GM23338 (cell line): ENCODE measurements around the gene SPOPL. TPM values are rescaled to one million over a fixed set of nuclear protein-coding genes. Genes with fewer than 3 reads are reported as not detected.

Experiments used
- ATAC-seq: fragments of 200-7000 bp; cut with Tn5 transposase; 3 replicates; pipeline ENCODE4 v1.9.1; 2020
- DNase-seq: peaks from one replicate; pipeline ENCODE4 v3.0.0-alpha.2; 2015; ENCODE audit warnings: low spot score
- H2AFZ ChIP-seq: fragments of 200-600 bp; sonication (generic); 2 replicates; pipeline ENCODE4 v1.8.0; 2016; ENCODE audit warnings: antibody characterized with exemption, mild to moderate bottlenecking, moderate library complexity
- H3F3A ChIP-seq: fragments of 200-600 bp; sonication (generic); replicated peaks from 2 replicates; pipeline ENCODE4 v1.8.0; 2017; ENCODE audit warnings: antibody characterized with exemption, mixed run types, low read depth
- H3K27ac ChIP-seq: fragments of 200-600 bp; sonication (generic); 2 replicates; pipeline ENCODE4 v1.6.1; 2016; ENCODE audit warnings: low read depth
- H3K27me3 ChIP-seq: fragments of 200-600 bp; sonication (generic); 2 replicates; pipeline ENCODE4 v1.8.0; 2016; ENCODE audit warnings: mild to moderate bottlenecking, mixed run types, moderate library complexity; ENCODE audit not compliant: insufficient read depth
- H3K36me3 ChIP-seq: fragments of 200-600 bp; sonication (generic); 2 replicates; pipeline ENCODE4 v1.8.0; 2016; ENCODE audit warnings: mild to moderate bottlenecking; ENCODE audit not compliant: insufficient read depth
- H3K4me1 ChIP-seq: fragments of 200-600 bp; sonication (generic); 2 replicates; pipeline ENCODE4 v1.8.0; 2016; ENCODE audit warnings: mild to moderate bottlenecking, moderate library complexity; ENCODE audit not compliant: insufficient read depth
- H3K4me2 ChIP-seq: fragments of 200-600 bp; sonication (generic); 2 replicates; pipeline ENCODE4 v1.7.1; 2017; ENCODE audit warnings: mixed run types
- H3K4me3 ChIP-seq: fragments of 200-600 bp; sonication (generic); 2 replicates; pipeline ENCODE4 v1.6.1; 2016; ENCODE audit warnings: mixed run types
- H3K79me2 ChIP-seq: fragments of 200-600 bp; sonication (generic); replicated peaks from 2 replicates; pipeline ENCODE4 v1.8.0; 2017; ENCODE audit warnings: mild to moderate bottlenecking; ENCODE audit not compliant: insufficient read depth
- H3K9me2 ChIP-seq: fragments of 200-600 bp; sonication (generic); 2 replicates; pipeline ENCODE4 v1.8.0; 2017; ENCODE audit not compliant: insufficient read depth
- H4K20me1 ChIP-seq: fragments of 200-600 bp; sonication (generic); replicated peaks from 2 replicates; pipeline ENCODE4 v1.8.0; 2017; ENCODE audit warnings: mild to moderate bottlenecking; ENCODE audit not compliant: insufficient read depth
- H3K27ac Mint-ChIP-seq: 2 replicates; pipeline ENCODE4 v1.8.0; 2020; ENCODE audit warnings: inconsistent platforms, mild to moderate bottlenecking, moderate library complexity, mixed read lengths
- H3K27me3 Mint-ChIP-seq: 3 replicates; pipeline ENCODE4 v1.8.0; 2022; ENCODE audit warnings: low read depth, mild to moderate bottlenecking, moderate library complexity, mixed read lengths, inconsistent platforms; ENCODE audit not compliant: insufficient read depth, poor library complexity
- H3K36me3 Mint-ChIP-seq: 3 replicates; pipeline ENCODE4 v1.8.0; 2021; ENCODE audit warnings: low read depth, mild to moderate bottlenecking, inconsistent platforms, moderate library complexity, mixed read lengths
- H3K4me1 Mint-ChIP-seq: 3 replicates; pipeline ENCODE4 v1.8.0; 2020; ENCODE audit warnings: mild to moderate bottlenecking, inconsistent platforms, mixed read lengths
- H3K4me3 Mint-ChIP-seq: 3 replicates; pipeline ENCODE4 v1.8.0; 2021; ENCODE audit warnings: moderate library complexity, mild to moderate bottlenecking, inconsistent platforms, mixed read lengths
- H3K9me3 Mint-ChIP-seq: 3 replicates; pipeline ENCODE4 v1.8.0; 2020; ENCODE audit warnings: moderate library complexity, mild to moderate bottlenecking, inconsistent platforms, mixed read lengths
- CREB1 ChIP-seq: fragments of 250-450 bp; sonication (Bioruptor Pico); IDR thresholded peaks from 2 replicates; pipeline ENCODE4 v1.5.0; 2020; ENCODE audit warnings: low read depth, mild to moderate bottlenecking, moderate library complexity
- CTCF ChIP-seq, 2 experiments: fragments of 200-600 bp in 1 of 2; sonication (generic) in 1 of 2; conservative IDR thresholded peaks; 2 replicates each; pipeline versions ENCODE4 v1.5.1 to v1.6.1; 2016 to 2017; ENCODE audit warnings: antibody characterized with exemption in 2 of 2, low read depth in 2 of 2, mild to moderate bottlenecking in 2 of 2, moderate library complexity in 1 of 2
- EZH2 ChIP-seq: fragments of 200-600 bp; sonication (generic); IDR thresholded peaks from one replicate; pipeline ENCODE4 v1.8.0; 2017; ENCODE audit warnings: antibody characterized with exemption, mild to moderate bottlenecking, low read depth; ENCODE audit not compliant: unreplicated experiment
- EZH2phosphoT487 ChIP-seq: fragments of 200-600 bp; sonication (generic); IDR thresholded peaks from one replicate; pipeline ENCODE4 v1.8.1; 2018; ENCODE audit warnings: antibody characterized with exemption; ENCODE audit not compliant: unreplicated experiment
- JUNB ChIP-seq: IDR thresholded peaks from one replicate; pipeline ENCODE4 v1.6.1; 2016; ENCODE audit warnings: antibody characterized with exemption; ENCODE audit not compliant: unreplicated experiment
- POLR2AphosphoS5 ChIP-seq: IDR thresholded peaks from 2 replicates; pipeline ENCODE4 v1.6.1; 2016; ENCODE audit warnings: antibody characterized with exemption, low read depth
- REST ChIP-seq: IDR thresholded peaks from one replicate; pipeline ENCODE4 v1.6.1; 2018; ENCODE audit warnings: antibody characterized with exemption; ENCODE audit not compliant: unreplicated experiment
- STAT1 ChIP-seq: IDR thresholded peaks from one replicate; pipeline ENCODE4 v1.6.1; 2016; ENCODE audit warnings: antibody characterized with exemption; ENCODE audit not compliant: unreplicated experiment
- ZNF114 ChIP-seq: fragments of 250-450 bp; sonication (Bioruptor Pico); IDR thresholded peaks from 2 replicates; pipeline ENCODE4 v1.5.0; 2020; ENCODE audit warnings: mild to moderate bottlenecking, moderate library complexity
- ZNF462 ChIP-seq: fragments of 250-450 bp; sonication (Bioruptor Pico); IDR thresholded peaks from 2 replicates; pipeline ENCODE4 v1.5.0; 2020; ENCODE audit warnings: mild to moderate bottlenecking, moderate library complexity
- polyA plus RNA-seq: library from polyadenylated mRNA; unstranded; fragments of >200 nt; fragmentation: Nextera tagmentation; extraction: Ambion mirVana; gene quantifications from 2 replicates; pipeline ENCODE4 v1.2.1, GENCODE V29; 2016
- total RNA-seq: library from RNA; depleted of rRNA; stranded (reverse); fragments of >200 nt; shearing (Covaris generic); gene quantifications from 2 replicates; pipeline ENCODE4 v1.2.3, GENCODE V29; 2014

Gene SPOPL
- total and polyA plus RNA-seq, 2 experiments from 2014 or later = 4.5 to 15.4 TPM

- no peak for TF ChIP-seq ZNF462 (CRISPR knock-in tag)
- TF ChIP-seq JUNB = no peak
- TF ChIP-seq ZNF114 (CRISPR knock-in tag) = no peak
Observed at GRCh38 chr2:138610201-138610953, 108.8 kb downstream of the SPOPL start (continued).

DNA sequence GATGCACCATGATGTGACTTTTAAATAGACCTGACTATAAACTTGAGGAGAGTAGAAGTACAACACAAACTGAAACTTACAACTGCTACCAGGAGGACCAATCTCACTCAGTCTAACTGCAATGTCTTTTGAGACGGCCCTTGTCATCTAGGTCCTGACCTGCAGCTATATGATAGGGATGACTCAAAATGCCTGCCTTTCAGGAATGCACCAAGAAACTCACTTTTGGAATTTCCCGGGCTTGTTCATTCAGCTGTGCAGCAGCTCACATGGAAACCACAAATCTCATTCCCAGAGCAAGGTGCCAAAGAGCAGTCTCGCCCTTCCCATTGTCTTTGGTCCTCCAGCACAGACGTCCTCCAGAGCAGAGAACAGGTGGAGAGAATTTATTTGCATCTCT is 113.7 kb downstream of the SPOPL start:
- H3K27me3 Mint-ChIP-seq = peaks cover 4% of the 10 kb centered on the region
- TF ChIP-seq CREB1 (CRISPR knock-in tag) (no peak), JUNB (no peak), REST (no peak), CTCF (conservative IDR thresholded peaks at IDR 0.05; ENCODE audit: low read depth in 2 of 2) (no peak), POLR2AphosphoS5 (no peak), ZNF114 (CRISPR knock-in tag) (no peak), EZH2 (no peak), EZH2phosphoT487 (no peak), STAT1 (no peak)

More for the DNA sequence above, 113.7 kb downstream of the SPOPL start:
- Mint-ChIP-seq H3K27ac (no peak overlapping the region), H3K9me3 (no peaks in the 10 kb centered on the region), H3K4me3 (no peak overlapping the region), H3K4me1 (no peaks in the 10 kb centered on the region), H3K36me3 (no peaks in the 10 kb centered on the region)
- H3K4me2 ChIP-seq = no peak overlapping the region
- no peaks in the 10 kb centered on the region for H3K9me2 ChIP-seq
- DNase-seq = no peak
- H2AFZ ChIP-seq = peak overlapping the region; percentile 69; the same call in 1 of the 2 replicates
- H3K4me1 ChIP-seq = no peaks in the 10 kb centered on the region
- no peak overlapping the region for H3K27ac ChIP-seq
- no peak for ATAC-seq
- no peaks in the 10 kb centered on the region for H3F3A ChIP-seq
- no peaks in the 10 kb centered on the region for H4K20me1 ChIP-seq
- H3K79me2 ChIP-seq = no peaks in the 10 kb centered on the region
- no peaks in the 10 kb centered on the region for H3K36me3 ChIP-seq
- H3K4me3 ChIP-seq = no peak overlapping the region
- H3K27me3 ChIP-seq = no peaks in the 10 kb centered on the region
